IPS-18a (cell line): ENCODE data around the gene PTPRN2.

ENCODE experiments used
- H3K27ac ChIP-seq: one replicate; pipeline ENCODE4 v1.5.1; 2013; ENCODE audit warnings: low read length
- H3K27me3 ChIP-seq: one replicate; pipeline ENCODE4 v1.6.1; 2013; ENCODE audit warnings: mild to moderate bottlenecking, low read length; ENCODE audit not compliant: control insufficient read depth, insufficient read depth
- H3K36me3 ChIP-seq: one replicate; pipeline ENCODE4 v1.6.1; 2013; ENCODE audit warnings: low read depth, low read length; ENCODE audit not compliant: control insufficient read depth
- H3K4me1 ChIP-seq: one replicate; pipeline ENCODE4 v1.6.1; 2013; ENCODE audit warnings: low read depth, low read length; ENCODE audit not compliant: control insufficient read depth
- H3K4me3 ChIP-seq: one replicate; pipeline ENCODE4 v1.5.1; 2013; ENCODE audit warnings: low read length
- H3K9ac ChIP-seq: one replicate; pipeline ENCODE4 v1.6.1; 2013; ENCODE audit warnings: mild to moderate bottlenecking, low read length, moderate library complexity
- H3K9me3 ChIP-seq: one replicate; pipeline ENCODE4 v1.6.1; 2013; ENCODE audit warnings: low read depth, low read length; ENCODE audit not compliant: control insufficient read depth

PTPRN2 gene

DNA sequence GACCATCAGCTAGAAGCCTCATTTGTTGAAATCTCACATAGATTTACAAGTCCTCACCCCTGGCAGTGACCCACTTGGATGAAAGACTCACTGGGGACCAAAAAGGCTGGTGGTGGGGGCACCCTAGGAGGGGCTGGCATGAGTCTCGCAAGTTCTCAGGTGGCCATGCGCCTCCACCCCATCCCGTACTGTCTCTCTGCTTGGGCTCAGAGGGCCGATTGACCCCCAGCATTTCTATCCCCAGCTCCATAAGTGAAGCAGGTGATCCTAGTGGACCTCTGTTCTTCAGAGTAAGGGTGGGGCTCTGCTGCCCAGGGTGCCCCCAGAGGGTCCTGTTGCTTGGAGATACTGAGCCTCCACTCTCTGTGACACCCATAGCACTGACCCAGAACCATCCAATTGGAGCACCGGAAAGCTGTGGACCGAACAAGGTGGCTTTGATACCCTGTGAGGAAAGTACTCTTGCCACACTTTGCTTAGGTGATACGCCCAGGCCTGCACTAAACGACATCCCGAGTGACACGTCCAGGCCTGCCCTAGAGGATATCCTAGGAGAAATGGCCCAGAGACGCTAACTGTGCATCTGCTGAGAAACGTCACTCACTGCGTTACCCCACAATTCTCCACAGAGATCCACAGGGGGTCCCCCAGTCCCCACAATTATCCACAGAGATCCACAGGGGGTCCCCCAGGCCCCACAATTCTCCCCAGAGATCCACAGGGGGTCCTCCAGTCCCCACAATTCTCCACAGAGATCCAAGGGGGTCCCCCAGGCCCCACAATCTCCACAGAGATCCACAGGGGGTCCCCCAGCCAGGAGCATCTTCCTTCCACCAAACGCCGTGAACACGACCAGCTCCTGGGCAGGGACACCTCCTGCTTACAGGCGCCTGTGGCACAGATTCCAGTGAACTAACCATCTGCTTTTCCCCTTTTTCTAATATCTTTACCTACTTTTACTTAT lies 262.9 kb downstream of the PTPRN2 start:
- Histone ChIP-seq H3K4me3 (no peak overlapping the region), H3K27ac (no peak overlapping the region), H3K36me3 (no peaks in the 10 kb centered on the region), H3K9ac (no peak overlapping the region), H3K9me3 (no peaks in the 10 kb centered on the region), H3K27me3 (no peaks in the 10 kb centered on the region), H3K4me1 (peaks cover 9% of the 10 kb centered on the region)

DNA sequence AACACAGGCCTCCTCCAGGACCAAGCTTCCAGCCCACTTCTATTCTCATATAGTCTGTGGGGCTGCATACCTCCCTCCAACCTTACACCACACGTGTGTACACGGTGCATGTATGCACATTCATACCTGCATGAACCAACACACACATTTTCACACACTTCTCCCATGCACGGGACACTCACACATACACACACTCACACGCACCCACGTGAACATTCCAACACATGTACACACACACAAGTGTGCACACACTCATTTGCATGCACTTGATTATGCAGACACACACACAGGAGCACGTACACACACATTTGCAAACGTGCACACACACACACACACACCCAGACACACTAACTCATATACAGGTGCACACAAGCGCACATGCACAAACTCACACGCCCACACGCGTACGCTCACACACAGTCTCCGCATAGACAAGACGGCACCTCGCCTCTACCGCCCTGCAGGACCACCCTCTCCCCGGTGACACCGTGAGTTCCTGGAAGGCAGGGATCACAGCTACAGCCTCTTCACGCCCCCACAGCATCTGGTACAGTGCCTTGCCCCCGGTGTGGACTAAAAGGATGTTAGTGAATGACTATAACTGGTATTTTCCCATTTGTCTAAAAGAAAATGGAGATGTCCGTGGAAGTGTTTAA lies 263.8 kb downstream of the PTPRN2 start:
- no peaks in the 10 kb centered on the region for H3K9me3 ChIP-seq

DNA sequence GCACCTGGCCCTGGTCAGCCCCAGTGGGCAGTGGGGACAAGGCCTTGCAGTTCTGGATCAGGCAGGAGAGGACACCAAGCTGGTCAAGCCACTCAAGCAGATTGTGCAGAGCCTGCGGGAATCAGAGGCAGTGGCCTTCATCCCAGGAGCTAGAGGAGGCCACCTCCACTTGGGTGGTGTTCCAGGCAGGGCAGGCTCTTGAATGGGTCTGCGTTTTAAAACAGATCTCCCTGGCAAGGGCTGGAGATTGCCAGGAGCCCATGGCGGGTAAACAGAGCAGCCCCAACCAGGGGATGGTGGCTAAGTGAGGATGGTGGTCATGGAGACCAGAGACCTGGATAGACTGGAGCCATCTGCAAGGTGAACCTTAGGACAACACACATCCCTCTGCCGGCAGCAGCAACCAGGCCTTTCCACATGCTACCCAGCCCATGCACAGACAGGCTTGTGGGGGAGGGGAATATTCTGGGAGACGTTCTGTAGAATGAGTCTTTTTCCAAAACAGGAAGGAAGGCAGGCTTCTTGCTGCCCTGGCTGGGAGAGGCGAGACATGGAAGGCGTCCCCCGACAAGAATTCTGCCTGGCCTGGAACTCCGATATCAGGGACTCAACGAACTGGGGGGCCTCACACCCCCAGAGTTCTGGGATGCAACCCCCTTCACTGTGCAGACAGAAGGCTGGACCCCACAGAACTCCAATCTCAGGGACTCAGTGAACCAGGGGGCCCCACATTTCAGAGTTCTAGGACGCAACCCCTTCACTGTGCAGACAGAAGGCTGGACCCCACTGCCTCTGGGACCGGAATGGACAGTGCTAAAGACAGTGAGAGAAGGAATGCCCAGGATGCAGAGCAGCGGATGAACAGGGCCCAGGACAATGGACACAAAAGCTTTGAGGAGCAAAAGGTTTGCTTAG lies 264.8 kb downstream of the PTPRN2 start:
- Histone ChIP-seq H3K9me3 (no peaks in the 10 kb centered on the region), H3K27me3 (no peaks in the 10 kb centered on the region), H3K36me3 (no peaks in the 10 kb centered on the region), H3K9ac (no peak overlapping the region), H3K4me1 (peaks cover 19% of the 10 kb centered on the region), H3K27ac (no peak overlapping the region), H3K4me3 (no peak overlapping the region)

More for the DNA sequence above, 263.8 kb downstream of the PTPRN2 start:
- H3K36me3 ChIP-seq = no peaks in the 10 kb centered on the region
- H3K27ac ChIP-seq = no peak overlapping the region
- no peak overlapping the region for H3K4me3 ChIP-seq
- peaks cover 9% of the 10 kb centered on the region for H3K4me1 ChIP-seq
- no peak overlapping the region for H3K9ac ChIP-seq
- H3K27me3 ChIP-seq = no peaks in the 10 kb centered on the region

GRCh38 chr7:158321936-158322615 lies 265.5 kb downstream of the PTPRN2 start:
- Histone ChIP-seq H3K27me3 (no peaks in the 10 kb centered on the region), H3K27ac (no peak overlapping the region), H3K36me3 (no peaks in the 10 kb centered on the region), H3K9ac (no peak overlapping the region), H3K4me3 (no peak overlapping the region), H3K4me1 (peaks cover 26% of the 10 kb centered on the region), H3K9me3 (no peaks in the 10 kb centered on the region)

GRCh38 chr7:158321056-158321700 lies 266.4 kb downstream of the PTPRN2 start:
- Histone ChIP-seq H3K9me3 (no peaks in the 10 kb centered on the region), H3K27me3 (no peaks in the 10 kb centered on the region), H3K9ac (no peak overlapping the region), H3K36me3 (no peaks in the 10 kb centered on the region), H3K27ac (no peak overlapping the region), H3K4me3 (no peak overlapping the region), H3K4me1 (peaks cover 32% of the 10 kb centered on the region)

DNA sequence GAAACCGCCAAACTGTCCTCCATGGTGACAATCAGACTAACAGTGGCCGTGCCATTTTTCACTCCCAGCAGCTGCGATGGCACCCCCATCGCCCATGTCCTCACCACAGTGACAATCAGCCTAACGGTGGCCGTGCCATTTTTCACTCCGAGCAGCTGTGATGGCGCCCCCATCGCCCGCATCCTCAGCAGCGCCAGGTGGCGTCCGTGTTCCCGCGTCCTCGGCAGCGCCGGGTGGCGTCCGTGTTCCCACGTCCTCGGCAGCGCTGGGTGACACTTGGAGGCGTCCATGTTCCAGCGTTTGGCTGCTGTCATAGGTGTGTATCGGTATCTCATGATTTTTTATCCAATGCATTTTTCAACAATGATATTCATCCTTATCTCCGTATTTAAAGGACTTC lies 267.3 kb downstream of the PTPRN2 start:
- Histone ChIP-seq H3K9me3 (no peaks in the 10 kb centered on the region), H3K36me3 (no peaks in the 10 kb centered on the region), H3K27me3 (no peaks in the 10 kb centered on the region), H3K9ac (no peak overlapping the region), H3K4me3 (no peak overlapping the region), H3K27ac (no peak overlapping the region), H3K4me1 (peaks cover 26% of the 10 kb centered on the region)

GRCh38 chr7:158318511-158318913 lies 269.1 kb downstream of the PTPRN2 start:
- H3K4me1 ChIP-seq = peaks cover 23% of the 10 kb centered on the region
- H3K9me3 ChIP-seq = no peaks in the 10 kb centered on the region
- H3K27me3 ChIP-seq = no peaks in the 10 kb centered on the region

GRCh38 chr7:158317238-158318205 lies 270.1 kb downstream of the PTPRN2 start:
- H3K27ac ChIP-seq = peak overlapping the region; percentile 82
- H3K9me3 ChIP-seq = no peaks in the 10 kb centered on the region
- no peaks in the 10 kb centered on the region for H3K27me3 ChIP-seq
- no peaks in the 10 kb centered on the region for H3K36me3 ChIP-seq
- peak overlapping the region; percentile 43 for H3K4me3 ChIP-seq
- H3K9ac ChIP-seq = peak overlapping the region; percentile 55
- peaks cover 23% of the 10 kb centered on the region for H3K4me1 ChIP-seq

More at GRCh38 chr7:158318511-158318913, 269.1 kb downstream of the PTPRN2 start:
- no peaks in the 10 kb centered on the region for H3K36me3 ChIP-seq
- H3K27ac ChIP-seq = peak overlapping the region; percentile 82
- H3K4me3 ChIP-seq = no peak overlapping the region
- H3K9ac ChIP-seq = peak overlapping the region; percentile 55

- H3K9me3 ChIP-seq = no peaks in the 10 kb centered on the region
These were observed 271.1 kb downstream of the PTPRN2 start for GRCh38 chr7:158316466-158317031.

More at GRCh38 chr7:158316466-158317031, 271.1 kb downstream of the PTPRN2 start:
- no peak overlapping the region for H3K4me3 ChIP-seq
- H3K9ac ChIP-seq = peak overlapping the region; percentile 55
- H3K36me3 ChIP-seq = no peaks in the 10 kb centered on the region
- H3K4me1 ChIP-seq = peaks cover 23% of the 10 kb centered on the region
- peak overlapping the region; percentile 82 for H3K27ac ChIP-seq
- H3K27me3 ChIP-seq = no peaks in the 10 kb centered on the region
